Measurements from ENCODE around the gene SAMD4A.
"Not testable (repeated sequence)": the region's sequence is repeated elsewhere in the genome, so short reads cannot be mapped to it uniquely, and the experiment has no call there.

SAMD4A gene

DNA sequence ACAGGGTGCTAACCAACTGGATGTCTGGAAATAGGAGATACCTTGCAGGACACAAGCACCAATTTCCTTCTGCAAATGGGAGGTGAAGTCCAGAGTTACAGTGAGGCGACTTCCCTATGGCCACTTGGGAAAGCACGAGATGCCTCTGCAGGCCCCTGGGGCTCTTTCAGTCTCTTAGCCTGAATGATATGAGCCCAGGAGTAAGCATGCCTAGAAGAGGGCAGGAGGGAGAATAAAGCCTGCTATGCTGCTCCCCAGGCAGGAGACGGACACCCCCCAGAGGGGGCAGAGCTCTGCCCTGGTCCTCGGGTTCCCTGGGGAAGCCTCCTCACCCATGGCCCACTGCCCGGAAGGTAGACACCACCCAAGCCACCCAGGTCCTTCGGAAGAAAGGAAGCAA lies 230.6 kb downstream of the SAMD4A start:
- DNase-seq (ENCODE audit: low read depth, low spot score): no peak

DNA sequence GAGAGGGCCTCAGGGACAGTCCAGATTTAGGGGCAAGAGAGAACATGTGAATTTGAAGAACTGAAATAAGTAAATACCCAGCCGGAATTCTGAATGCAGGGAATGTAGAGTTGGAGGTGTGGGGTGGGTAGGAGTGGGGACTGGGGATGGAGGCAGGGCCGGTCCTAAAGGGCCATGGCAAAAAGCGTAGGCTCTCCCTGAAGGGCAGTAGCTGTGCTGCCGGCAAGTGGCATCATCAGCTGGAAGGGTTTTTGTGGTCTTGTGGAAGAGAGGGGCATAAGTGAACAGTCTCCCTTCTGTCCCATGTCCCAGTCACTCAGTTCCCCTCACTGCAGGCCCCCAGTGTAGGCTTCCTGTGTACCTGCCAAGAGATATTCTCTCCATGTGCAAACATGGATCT lies 231.1 kb downstream of the SAMD4A start:
- no peak for DNase-seq (ENCODE audit: low read depth, low spot score)

DNA sequence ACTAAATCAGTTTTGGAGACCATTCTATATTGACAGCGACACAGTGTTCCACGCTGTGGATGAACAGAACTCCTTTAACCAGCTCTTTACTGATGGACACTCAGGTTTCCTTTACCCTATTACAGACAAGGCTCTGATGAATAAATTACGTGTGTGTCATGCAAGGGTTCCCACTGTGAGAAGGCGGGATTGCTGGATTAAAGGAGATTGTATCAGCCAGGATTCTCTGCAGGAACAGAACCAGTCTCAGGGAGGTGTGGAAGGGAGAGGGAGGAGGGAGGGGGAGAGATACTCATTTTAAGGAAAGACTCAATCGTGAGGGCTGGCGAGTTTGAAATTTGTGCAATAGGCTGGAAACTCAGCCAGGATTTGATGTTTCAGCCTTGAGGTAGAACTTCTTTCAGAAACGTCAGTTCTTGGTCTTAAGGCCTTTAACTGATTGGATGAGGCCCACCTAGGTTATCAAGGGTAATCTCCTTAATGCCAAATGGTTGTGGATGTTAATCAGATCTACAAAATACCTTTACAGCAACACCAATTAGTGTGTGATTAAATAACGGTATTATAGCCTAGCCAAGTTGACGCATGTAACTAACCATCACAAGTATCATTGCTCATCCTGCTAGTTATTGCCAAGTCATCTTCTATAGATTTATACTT lies 231.7 kb downstream of the SAMD4A start:
- DNase-seq (ENCODE audit: low read depth, low spot score): no peak

DNA sequence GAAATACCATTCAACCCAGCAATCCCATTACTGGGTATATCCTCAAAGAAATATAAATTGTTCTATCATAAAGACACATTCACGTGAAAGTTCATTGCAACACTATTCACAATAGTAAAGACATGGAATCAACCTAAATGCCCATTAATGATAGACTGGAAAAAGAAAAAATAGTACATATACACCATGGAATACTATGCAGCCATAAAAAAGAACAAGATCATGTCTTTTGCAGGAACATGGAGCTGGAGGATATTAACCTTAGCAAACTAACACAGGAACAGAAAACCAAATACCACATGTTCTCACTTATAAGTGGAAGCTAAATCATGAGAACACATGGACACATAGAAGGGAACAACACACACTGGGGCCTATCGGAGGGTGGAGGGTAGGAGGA lies 234.6 kb downstream of the SAMD4A start:
- not testable (repeated sequence) for DNase-seq (ENCODE audit: low read depth, low spot score)

DNA sequence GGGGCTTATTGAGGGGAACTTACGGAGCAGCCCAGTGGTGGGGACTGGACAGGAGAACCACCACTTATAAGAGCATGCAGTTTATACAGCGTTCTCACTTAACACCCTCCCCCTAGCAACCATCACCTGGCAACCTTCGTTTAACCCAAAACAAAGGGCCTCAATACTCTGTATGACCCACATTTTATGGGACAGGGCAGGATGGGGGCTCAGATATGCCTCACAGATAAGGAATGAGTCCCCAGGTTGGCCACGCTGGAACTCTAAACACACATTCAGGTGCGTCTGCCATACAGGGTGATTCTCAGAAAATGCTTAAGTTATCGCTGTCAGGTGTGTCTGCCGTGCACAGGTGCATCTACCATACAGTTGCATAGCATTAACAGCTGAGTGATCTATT lies 236.5 kb downstream of the SAMD4A start:
- DNase-seq (ENCODE audit: low read depth, low spot score): no peak

DNA sequence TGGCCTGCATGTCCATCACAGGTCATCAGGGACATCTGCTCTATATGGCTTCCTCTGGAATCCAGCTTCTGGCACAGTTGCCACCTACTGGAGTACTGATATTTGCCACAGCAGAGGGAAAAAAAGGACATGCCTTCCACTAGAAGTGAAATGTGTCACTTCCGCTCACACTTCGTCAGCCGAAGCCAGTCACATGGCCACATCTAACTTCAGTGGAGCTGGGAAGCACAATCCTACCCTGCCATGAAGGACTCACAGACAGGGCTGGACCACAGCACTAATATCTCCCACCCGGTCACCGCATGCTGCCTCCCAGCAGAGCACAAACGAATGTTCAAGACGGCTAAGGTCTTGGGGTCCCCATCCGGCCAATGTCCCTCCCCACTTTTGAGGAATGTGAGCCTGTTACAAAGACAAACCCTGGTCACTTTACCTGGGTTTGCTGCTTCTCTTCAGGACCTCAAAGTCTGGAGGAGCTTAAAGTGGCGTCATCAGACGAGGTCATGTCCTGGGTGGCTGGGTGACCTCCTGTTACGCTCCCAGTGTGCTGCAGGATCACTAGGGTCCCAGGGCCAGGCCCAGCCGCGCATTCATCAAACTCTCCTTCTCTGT lies 237.1 kb downstream of the SAMD4A start:
- no peak for DNase-seq (ENCODE audit: low read depth, low spot score)

DNA sequence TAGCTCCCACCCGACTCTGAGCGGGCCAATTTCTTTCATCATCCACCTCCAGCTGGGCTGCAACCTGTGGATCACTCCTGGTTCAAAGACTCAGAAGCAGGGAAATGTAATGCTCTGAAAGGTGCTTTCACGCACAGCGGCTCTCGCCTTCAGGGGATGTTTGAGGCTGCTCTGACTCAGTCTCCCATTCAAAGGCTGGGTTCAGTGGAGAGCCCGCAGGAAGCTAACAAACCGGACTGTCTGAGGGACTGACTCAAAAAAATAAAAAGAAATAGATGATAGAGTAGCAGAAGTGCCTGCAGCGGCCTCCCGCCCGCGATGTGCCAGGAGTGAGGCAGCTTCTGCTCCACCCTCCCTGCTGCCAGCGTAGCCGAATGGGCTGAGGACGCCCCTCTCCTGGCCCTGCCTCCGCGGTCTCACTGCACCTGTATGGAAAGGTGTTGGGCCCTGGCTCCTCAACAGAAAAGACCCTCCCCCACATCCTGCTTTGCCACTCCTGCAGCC lies 237.7 kb downstream of the SAMD4A start:
- no peak for DNase-seq (ENCODE audit: low read depth, low spot score)

DNA sequence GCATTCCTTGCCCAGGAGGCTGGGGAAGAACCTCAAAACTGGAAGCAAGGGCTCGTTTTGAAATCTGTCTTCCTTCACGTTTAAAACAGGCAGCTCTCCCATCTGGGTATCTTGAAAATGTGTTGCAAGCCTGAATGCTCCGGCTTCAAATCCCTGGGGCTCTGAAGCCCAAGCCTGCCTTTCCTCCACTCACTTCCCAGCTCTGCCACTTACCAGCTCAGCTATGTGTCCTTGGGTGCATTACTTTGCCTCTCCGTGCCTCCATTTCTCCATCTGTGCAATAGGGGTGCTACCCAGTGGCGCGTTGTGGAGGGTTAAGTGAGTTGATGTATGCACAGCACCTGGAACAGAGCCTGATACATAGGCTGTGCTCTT lies 238.1 kb downstream of the SAMD4A start:
- no peak for DNase-seq (ENCODE audit: low read depth, low spot score)

DNA sequence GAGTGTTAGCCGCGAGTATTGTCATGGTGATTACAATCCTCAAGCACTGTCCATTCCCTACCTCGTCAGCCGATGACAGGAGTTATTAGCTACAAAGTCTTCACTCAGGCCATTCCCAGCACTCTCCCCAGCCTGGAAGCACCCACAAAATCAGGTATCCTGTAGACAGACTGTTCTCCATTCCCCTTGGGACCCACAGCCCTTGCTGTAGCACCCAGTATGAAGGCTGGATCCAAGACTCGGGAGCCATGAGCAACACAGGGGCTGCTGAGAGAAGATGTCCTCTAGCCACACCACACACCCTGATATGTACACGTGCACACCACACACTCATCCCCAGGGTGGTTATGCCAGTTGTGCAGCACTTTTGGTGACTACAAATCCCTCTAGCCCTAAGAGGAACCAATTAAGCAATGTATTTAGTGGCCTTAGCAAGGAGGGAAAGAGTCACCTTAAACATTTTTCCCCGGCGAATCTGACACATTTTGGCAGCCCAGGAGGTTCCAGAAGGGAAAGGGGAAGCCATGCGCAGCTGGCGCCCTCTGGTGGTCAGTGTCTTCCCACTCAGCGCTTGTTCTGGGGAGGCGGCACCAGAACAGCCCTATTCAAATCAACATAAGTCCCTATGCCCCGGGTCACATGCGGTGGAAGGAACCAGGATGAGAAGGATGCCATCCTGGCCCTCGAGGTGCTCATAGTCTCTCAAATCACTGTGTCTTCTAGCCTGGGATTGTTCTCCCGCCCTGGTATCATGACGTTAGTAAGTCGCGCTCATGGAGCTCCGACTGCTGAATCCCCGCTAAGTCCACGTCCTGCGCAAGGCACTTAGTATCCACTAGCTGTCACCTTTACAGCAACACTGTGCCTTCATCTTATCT lies 238.8 kb downstream of the SAMD4A start:
- peak; percentile 62 for DNase-seq (ENCODE audit: low read depth, low spot score)

DNA sequence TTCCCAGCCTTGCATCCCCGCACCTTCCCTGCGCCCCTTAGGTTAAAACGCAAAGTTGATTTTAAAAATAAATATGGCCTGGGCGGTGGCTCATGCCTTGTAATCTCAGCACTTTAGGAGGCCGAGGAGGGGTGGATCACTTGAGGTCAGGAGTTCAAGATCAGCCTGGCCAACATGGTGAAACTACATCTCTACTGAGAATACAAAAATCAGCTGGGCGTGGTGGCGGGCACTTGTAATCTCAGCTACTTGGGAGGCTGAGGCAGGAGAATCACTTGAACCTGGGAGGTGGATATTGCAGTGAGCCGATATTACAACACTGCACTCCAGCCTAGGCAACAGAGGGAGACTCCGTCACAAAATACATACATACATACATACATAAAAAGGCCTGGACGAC lies 239.7 kb downstream of the SAMD4A start:
- DNase-seq (ENCODE audit: low read depth, low spot score): no peak

DNA sequence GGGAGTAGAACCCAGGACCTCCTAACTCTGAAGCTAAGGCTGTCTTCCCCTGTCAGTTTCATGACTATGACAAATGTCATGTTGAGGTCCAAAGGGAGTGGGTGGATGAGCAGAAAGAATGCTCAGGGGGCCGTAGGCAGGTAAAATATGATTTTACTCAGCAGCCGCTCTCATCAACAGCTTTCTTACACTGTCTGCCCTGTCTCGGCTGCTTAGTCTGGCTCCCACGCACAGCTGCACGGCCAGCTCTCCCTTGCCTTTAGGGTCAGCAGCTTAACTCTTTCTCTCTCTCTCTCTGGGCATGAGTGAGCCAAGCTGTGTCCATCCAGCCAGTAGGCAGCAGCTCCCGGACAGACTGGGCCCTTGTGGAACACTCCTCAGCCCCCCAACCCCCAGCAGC lies 240.5 kb downstream of the SAMD4A start:
- DNase-seq (ENCODE audit: low read depth, low spot score): no peak

DNA sequence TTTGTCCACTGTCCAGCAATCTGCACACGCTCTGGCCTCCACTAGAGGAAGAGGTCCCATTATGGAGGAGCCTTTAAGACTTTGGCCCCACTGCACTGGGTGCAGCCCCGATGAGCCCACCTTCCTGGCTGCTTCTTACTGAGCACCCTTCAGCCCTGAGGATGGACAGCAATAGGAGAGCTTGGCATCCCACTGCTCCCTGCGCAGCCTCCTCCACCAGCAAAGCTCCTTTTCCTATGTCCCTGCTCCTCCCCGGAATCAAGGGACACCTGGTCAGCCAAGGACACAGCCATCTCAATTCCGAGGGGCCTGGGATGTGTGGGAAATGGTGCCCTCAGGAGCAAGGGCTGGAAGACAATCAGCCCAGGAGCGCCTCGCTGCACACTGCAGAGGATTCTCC lies 241.0 kb downstream of the SAMD4A start:
- DNase-seq (ENCODE audit: low read depth, low spot score): no peak

DNA sequence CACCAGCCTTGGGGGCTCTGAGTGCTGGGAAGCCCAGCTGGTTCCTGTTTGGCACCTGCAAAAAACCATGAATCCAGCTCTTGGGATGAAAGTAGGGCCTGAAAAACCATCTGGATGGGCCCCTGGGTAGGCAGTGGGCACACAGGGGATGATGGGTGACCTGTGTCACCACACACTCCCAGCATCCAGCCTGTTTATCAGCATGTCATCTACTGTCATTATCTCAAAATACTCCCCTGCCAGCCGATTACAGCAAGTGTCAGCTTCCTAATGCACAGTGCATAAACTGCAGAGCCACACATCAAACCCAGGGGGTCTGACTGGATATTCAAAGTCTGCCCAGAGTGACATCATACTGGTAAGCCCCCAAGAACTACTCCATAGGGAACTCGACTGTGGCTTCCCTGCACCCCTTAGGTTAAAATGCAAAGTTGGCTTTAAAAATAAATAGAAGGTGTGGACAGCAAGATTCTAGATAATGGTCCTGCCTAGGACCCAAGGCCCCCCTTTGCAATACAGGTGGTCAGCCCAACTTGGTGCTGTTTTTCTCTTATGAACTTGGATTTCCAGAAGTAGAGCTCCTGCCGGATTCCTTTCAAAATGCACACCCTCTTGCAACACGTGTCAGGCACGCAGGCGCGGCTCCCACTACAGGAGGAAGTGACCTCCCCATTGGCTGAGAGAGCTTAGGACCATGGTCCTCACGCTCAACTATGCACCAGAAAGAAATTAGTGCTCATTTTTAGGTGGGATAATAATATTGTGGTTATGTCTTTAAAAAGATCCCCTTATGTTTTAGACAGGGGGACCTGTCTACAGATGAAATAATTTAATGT lies 241.6 kb downstream of the SAMD4A start:
- DNase-seq (ENCODE audit: low read depth, low spot score): no peak

DNA sequence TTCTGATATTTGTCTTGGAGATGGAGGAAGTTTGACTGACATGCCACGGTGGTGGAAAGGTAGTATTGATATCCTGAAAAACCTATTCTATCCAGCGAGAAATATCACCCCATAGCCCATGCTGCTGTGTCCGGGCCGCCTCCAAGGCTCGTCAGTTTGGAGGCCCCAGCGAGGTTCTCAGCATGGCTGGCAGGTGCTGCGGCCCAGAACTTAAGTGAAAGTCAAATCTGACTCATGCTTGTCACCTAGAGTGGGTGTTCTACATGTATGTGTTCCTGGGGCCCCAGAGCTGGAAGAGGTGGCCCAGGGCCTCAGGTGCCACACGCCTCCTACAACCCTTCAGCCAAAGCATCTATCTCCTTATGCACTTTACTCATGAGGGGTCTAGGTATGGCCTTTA lies 242.8 kb downstream of the SAMD4A start:
- no peak for DNase-seq (ENCODE audit: low read depth, low spot score)

DNA sequence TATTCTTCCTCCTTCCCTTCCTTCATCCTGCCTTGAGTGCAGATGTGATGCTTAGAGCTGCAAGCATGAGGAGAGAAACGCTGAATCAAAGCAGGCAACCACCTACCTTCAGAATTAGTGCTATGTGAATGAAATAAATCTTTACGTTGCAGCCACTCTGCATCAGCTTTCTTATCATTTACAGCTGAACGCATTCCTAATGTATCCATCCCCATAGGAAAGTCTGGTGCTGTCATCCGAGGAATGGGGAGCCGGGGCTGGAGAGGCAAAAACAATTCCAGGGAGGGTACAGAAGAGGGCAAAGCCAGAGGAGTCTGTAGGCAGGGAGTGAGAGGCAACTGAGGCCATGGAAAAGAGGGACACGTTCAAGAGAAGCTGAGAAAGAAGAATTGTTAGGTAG lies 245.7 kb downstream of the SAMD4A start:
- no peak for DNase-seq (ENCODE audit: low read depth, low spot score)

DNA sequence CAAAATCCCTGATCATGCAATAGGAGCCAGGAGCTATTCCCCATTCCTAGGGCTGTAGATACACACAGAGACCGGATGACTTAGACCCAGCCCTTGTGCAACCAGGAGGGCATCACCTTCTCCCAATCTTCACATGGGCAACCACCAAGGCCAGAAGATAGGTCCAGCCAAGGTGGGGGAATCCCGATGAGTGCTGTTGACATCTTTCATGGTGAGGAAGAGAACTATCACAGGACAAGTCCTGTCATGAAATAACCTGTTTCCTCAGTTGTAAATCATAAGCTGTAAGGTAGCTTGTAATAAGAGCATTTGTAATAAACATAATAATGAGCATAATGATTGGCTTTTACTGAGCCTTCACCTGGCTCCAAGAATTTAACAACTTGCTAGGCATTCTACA lies 246.2 kb downstream of the SAMD4A start:
- DNase-seq (ENCODE audit: low read depth, low spot score): no peak

DNA sequence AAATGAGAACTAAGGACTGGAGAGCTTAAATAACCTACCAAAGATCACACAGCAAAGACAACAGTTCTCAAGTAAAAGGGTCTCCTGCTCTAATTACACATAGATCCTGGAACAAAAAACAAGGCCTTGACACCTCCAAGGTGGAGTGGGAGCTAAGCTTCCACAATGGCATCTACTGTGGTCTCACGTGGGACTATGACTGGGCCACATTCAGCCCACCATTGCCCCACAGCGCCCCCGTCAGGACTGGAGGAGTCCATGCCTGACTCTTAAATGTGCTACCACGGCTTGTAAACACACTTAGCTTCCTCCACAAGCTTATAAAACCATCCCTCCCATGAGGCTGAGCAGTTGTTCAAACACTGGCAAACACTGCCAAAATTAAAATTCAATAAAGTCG lies 247.1 kb downstream of the SAMD4A start:
- DNase-seq (ENCODE audit: low read depth, low spot score): no peak

DNA sequence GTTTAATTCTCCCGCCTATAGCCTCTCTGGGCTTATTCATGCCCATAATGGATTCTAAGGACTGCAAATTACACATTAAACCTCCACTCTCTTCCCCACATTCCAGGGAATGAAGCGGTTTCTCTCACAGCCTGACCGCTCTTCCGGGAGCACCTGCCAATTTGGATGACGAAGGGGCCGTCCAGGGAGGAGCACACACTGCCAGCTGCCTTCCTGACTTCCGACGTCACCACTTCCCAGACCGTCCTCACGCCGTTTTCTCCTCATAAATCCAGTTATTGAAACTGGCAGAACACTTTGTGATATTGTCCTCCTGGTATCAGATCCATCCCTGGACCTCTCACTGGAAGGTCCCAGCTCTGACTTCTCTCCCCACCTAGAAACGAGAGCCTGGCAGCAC lies 248.1 kb downstream of the SAMD4A start:
- DNase-seq (ENCODE audit: low read depth, low spot score): no peak

DNA sequence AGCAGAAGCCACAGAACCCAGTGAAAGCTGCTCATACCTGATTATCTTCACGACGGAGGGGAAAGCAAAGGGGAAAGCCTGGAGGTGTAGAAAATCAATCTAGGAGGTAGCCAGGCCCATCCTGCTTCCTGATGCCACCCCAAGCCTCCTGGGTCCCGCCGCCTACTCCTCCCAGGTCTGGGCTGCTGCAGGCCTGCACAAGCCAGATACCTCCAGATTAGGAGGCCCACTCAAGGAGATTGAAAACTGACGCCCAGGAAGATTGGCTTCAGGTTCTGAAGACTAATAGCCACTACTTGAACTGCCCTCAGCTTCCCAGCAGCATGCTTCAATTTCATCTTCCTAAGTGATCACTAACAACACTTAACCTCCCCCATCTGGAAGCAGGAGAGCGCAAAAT lies 248.6 kb downstream of the SAMD4A start:
- DNase-seq (ENCODE audit: low read depth, low spot score): no peak

DNA sequence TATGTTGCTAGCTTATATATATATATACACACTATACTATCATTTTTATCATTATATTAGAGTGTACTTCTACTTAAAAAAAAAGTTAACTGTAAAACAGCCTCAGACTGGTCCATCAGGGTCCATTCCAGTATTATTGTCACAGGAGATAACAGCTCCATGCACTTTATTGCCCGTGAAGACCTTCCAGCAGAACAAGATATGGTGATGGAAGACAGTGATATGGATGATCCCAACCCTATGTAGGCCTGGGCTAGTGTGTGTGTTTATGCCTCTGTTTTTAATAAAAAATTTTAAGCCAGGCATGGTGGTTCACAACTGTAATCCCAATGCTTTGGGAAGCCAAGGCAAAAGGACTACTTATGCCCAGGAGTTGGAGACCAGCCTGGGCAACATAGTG lies 249.5 kb downstream of the SAMD4A start:
- no peak for DNase-seq (ENCODE audit: low read depth, low spot score)

DNA sequence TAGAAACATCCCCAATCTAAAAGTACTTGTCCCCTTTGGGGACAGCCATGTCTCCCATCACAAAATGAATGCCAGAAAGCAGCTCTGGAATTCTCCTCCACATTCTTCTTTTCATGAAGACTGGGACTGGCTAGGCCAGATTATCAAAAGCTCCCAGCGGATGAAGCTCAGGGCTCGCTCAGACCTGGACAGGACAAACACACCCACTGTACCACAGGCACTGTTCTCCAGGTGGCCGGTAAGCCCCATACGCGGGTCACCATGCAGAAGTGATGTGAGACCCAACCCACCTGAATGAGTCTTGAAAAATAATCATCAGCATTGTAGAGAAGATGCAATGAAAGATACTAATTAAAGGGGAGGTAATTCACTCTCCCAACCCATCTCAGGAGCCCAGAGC lies 250.6 kb downstream of the SAMD4A start:
- no peak for DNase-seq (ENCODE audit: low read depth, low spot score)

All from smooth muscle cell of the brain vasculature (primary cell).